ENCODE data around the gene SP110. TPM values are rescaled to one million over a fixed set of nuclear protein-coding genes. Genes with fewer than 3 reads are reported as not detected.
A peak's percentile ranks its signal among the peaks of the same experiment; 100 is the strongest.

SP110 gene
- total and polyA plus RNA-seq, 2 of the 4 experiments (the other 2 are of a cell fraction), result 9.3 to 10.2 TPM

GRCh38 chr2:230131366-230131765 is 88.4 kb downstream of the SP110 start:
- Histone ChIP-seq H3K4me3 (ENCODE audit: insufficient read depth, low read depth, low read length) (no peak overlapping the region), H2AK5ac (ENCODE audit: low read depth, low read length) (no peak overlapping the region), H3K4ac (ENCODE audit: low read depth, low read length) (no peak overlapping the region), H3K79me1 (ENCODE audit: low read depth in 1 of 2, low read length in 2 of 2) (no peaks in the 10 kb centered on the region), H4K91ac (ENCODE audit: insufficient read depth, low read depth, low read length) (no peak overlapping the region), H3K4me2 (ENCODE audit: low read depth, low read length) (no peak overlapping the region), H2AK9ac (replicated peaks; ENCODE audit: low read depth, low read length, poor library complexity) (no peak overlapping the region), H3K27ac (ENCODE audit: insufficient read depth, low read length) (no peak overlapping the region), H2BK15ac (ENCODE audit: low read depth, low read length) (no peak overlapping the region), H3K23ac (ENCODE audit: low read depth, low read length) (no peak overlapping the region), H4K5ac (ENCODE audit: low read depth, low read length) (no peak overlapping the region), H3K9me1 (ENCODE audit: insufficient read depth, low read length) (no peaks in the 10 kb centered on the region), H4K8ac (ENCODE audit: low read depth in 2 of 2, low read length in 2 of 2) (no peak overlapping the region), H3K14ac (replicated peaks; ENCODE audit: low read depth, low read length) (no peak overlapping the region), H3K27me3 (ENCODE audit: control insufficient read depth, insufficient read depth, low read length) (no peaks in the 10 kb centered on the region), H3K4me1 (ENCODE audit: control insufficient read depth, insufficient read depth, low read length) (no peaks in the 10 kb centered on the region; the same call in 1 of the 2 replicates), H3K36me3 (ENCODE audit: control insufficient read depth, insufficient read depth, low read length) (no peaks in the 10 kb centered on the region), H3K18ac (ENCODE audit: low read depth, low read length) (no peak overlapping the region), H2BK5ac (ENCODE audit: low read depth, low read length, poor library complexity, severe bottlenecking) (no peak overlapping the region), H2BK20ac (ENCODE audit: low read depth, low read length) (no peak overlapping the region), H3K9ac (ENCODE audit: low read depth, low read length) (no peak overlapping the region), H3K9me3 (ENCODE audit: control insufficient read depth, insufficient read depth, low read length) (peaks cover 7% of the 10 kb centered on the region), H2BK120ac (ENCODE audit: low read depth, low read length) (no peak overlapping the region), H4K20me1 (ENCODE audit: insufficient read depth, low read length) (no peaks in the 10 kb centered on the region), H2AFZ (replicated peaks; ENCODE audit: low read length, poor library complexity) (peak overlapping the region; percentile 1), H3K56ac (ENCODE audit: extremely low read depth, insufficient read depth, low read length) (no peak overlapping the region)
- dilution Hi-C loops (cut with HindIII; ENCODE audit: low sequenced_read_pairs, unreplicated experiment), result no loop called here
- DNase-seq, result no peak
- intact Hi-C loops (cut with micrococcal nuclease), result no loop called here
- TF ChIP-seq, protein P1, sequence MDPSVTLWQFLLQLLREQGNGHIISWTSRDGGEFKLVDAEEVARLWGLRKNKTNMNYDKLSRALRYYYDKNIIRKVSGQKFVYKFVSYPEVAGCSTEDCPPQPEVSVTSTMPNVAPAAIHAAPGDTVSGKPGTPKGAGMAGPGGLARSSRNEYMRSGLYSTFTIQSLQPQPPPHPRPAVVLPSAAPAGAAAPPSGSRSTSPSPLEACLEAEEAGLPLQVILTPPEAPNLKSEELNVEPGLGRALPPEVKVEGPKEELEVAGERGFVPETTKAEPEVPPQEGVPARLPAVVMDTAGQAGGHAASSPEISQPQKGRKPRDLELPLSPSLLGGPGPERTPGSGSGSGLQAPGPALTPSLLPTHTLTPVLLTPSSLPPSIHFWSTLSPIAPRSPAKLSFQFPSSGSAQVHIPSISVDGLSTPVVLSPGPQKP (IDR thresholded peaks at IDR 0.05; ENCODE audit: borderline replicate concordance, low read depth, low read length), result no peak
- TF ChIP-seq NFE2L2 (IDR thresholded peaks at IDR 0.05; ENCODE audit: low read depth, low read length) (no peak), SMC3 (IDR thresholded peaks at IDR 0.05; ENCODE audit: low read depth, low read length) (no peak), RCOR1 (IDR thresholded peaks at IDR 0.05; ENCODE audit: insufficient replicate concordance, low read length) (no peak), POLR2A (IDR thresholded peaks at IDR 0.05; ENCODE audit: low read depth, low read length) (no peak), RFX5 (IDR thresholded peaks at IDR 0.05; ENCODE audit: low read depth, low read length) (no peak), MAZ (IDR thresholded peaks at IDR 0.05; ENCODE audit: borderline replicate concordance, low read depth, low read length) (no peak), MAFK (IDR thresholded peaks at IDR 0.05; ENCODE audit: low read depth, low read length) (no peak), CEBPB (IDR thresholded peaks at IDR 0.05; ENCODE audit: low read depth, low read length) (no peak), RAD21 (IDR thresholded peaks at IDR 0.05; ENCODE audit: low read length) (no peak), FOS (IDR thresholded peaks at IDR 0.05; ENCODE audit: low read depth, low read length) (no peak), CHD1 (IDR thresholded peaks at IDR 0.05; ENCODE audit: low read depth, low read length) (no peak), MXI1 (IDR thresholded peaks at IDR 0.05; ENCODE audit: borderline replicate concordance, low read depth, low read length) (no peak)
- TF ChIP-seq, protein P2, sequence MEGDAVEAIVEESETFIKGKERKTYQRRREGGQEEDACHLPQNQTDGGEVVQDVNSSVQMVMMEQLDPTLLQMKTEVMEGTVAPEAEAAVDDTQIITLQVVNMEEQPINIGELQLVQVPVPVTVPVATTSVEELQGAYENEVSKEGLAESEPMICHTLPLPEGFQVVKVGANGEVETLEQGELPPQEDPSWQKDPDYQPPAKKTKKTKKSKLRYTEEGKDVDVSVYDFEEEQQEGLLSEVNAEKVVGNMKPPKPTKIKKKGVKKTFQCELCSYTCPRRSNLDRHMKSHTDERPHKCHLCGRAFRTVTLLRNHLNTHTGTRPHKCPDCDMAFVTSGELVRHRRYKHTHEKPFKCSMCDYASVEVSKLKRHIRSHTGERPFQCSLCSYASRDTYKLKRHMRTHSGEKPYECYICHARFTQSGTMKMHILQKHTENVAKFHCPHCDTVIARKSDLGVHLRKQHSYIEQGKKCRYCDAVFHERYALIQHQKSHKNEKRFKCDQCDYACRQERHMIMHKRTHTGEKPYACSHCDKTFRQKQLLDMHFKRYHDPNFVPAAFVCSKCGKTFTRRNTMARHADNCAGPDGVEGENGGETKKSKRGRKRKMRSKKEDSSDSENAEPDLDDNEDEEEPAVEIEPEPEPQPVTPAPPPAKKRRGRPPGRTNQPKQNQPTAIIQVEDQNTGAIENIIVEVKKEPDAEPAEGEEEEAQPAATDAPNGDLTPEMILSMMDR (conservative IDR thresholded peaks at IDR 0.05; ENCODE audit: low read depth, low read length), result no peak
- TF ChIP-seq, protein P3, sequence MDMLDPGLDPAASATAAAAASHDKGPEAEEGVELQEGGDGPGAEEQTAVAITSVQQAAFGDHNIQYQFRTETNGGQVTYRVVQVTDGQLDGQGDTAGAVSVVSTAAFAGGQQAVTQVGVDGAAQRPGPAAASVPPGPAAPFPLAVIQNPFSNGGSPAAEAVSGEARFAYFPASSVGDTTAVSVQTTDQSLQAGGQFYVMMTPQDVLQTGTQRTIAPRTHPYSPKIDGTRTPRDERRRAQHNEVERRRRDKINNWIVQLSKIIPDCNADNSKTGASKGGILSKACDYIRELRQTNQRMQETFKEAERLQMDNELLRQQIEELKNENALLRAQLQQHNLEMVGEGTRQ (IDR thresholded peaks at IDR 0.05; ENCODE audit: low read depth, low read length), result no peak
- ATAC-seq (ENCODE audit: low read depth), result no peak
- in situ Hi-C loops (cut with MboI; ENCODE audit: low sequenced_read_pairs), result no loop called here
- no TSS peak for BruUV-seq (replicated peaks)
- POLR2A ChIA-PET (ENCODE audit: unreplicated experiment), result no interaction called here
- CTCF ChIA-PET, result no interaction called here
- WGBS, 2 experiments (ENCODE audit: extremely low coverage in 2 of 2, insufficient read length in 1 of 2), result 88% methylated on average over 1 of the region's 4 CpGs; no CpG with 5 or more reads in 1 of the 2 experiments
